A549 treated with AZD2906 at 1 μM for 4 hours (cell line): Measurements from ENCODE around the gene ITGA1. TPM values are rescaled to one million over a fixed set of nuclear protein-coding genes. Genes with fewer than 3 reads are reported as not detected.

ENCODE experiments used
- total RNA-seq: library from RNA; stranded (reverse); fragments of 200-300 nt; extraction: Qiagen RNA extraction; gene quantifications from 5 replicates; pipeline ENCODE4 v1.2.3, GENCODE V29; 2022

Gene ITGA1
- 0.69 to 2.0 TPM (median 1.00 TPM) in 5 replicates for total RNA-seq

GRCh38 chr5:52787600-52788504 is at the start of gene ITGA1, which contains the start of gene PELO:
Gene ITGA1 (plus strand): TSS chr5:52787916. CDS start chr5:52788354, 438 bp downstream.
Gene PELO (plus strand): TSS chr5:52787916. CDS start chr5:52800395, 12,479 bp downstream.

DNA sequence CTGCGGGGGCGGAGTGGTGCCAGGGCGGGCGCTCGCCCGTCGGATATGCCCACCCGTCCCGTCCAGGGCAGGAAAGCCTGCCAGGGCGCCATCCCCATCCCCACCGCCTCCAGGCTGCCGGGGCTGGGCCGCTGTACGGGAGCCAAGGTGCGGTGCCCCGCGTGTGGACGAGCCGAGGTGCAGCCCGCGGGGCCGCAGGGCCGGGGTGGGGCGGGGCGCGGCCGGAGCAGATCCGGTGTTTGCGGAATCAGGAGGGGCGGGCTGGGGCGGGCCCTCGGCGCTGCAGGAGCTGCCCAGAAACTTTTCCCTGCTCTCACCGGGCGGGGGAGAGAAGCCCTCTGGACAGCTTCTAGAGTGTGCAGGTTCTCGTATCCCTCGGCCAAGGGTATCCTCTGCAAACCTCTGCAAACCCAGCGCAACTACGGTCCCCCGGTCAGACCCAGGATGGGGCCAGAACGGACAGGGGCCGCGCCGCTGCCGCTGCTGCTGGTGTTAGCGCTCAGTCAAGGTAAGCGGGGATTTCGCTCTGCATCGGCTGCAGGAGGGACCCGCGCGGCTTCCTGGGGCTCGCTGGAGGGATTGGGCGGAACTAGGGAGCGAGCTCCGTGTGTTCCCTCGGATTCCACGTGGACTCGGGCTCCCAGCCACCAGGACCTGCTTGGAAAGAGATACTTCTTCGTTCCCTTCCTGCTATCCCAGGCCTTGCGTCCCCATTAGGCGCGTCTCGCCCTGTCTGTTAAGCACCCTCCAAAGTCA is 201.5 kb downstream of the ITGA1 start, which contains the start of gene ITGA2:
ITGA2 (plus strand) TSS at position 328 of the 756 bp plus-strand sequence; CDS start at position 445, 117 bp downstream.

Other genes with a start within 250 kb of the ITGA1 start
- gene PELO, start within 50 bp of the ITGA1 start, total RNA-seq = 16.0 to 18.1 TPM (median 17.0 TPM) in 5 replicates
- 8.6 to 11.6 TPM (median 9.6 TPM) in 5 replicates for gene ITGA2, start 201.4 kb downstream of the ITGA1 start, total RNA-seq